Panc1 (cell line): ENCODE results near the gene KCNAB1. TPM values are rescaled to one million over a fixed set of nuclear protein-coding genes. Genes with fewer than 3 reads are reported as not detected.
"Not testable (repeated sequence)": the region's sequence is repeated elsewhere in the genome, so short reads cannot be mapped to it uniquely, and the experiment has no call there.

Experiments
- ATAC-seq: fragments of 200-7000 bp; cut with Tn5 transposase; 2 replicates; pipeline ENCODE4 v1.9.1; 2020; ENCODE audit warnings: mild to moderate bottlenecking, moderate library complexity
- Bru-seq: library from RNA; stranded (reverse); fragments of 400-500 nt; gene quantifications from one replicate; lab custom pipeline; 2021; lab: Mats Ljungman, UMichigan
- BruChase-seq, 2 experiments: library from RNA; stranded (reverse); fragments of 400-500 nt; gene quantifications; one replicate each; lab custom pipeline; 2021; lab: Mats Ljungman, UMichigan
- BruUV-seq: library from RNA; stranded (reverse); fragments of 400-500 nt; replicated peaks from 2 replicates; lab custom pipeline; 2021; lab: Mats Ljungman, UMichigan
- CTCF ChIA-PET: fragments of 300-600 bp; sonication (Branson Sonifier 250); formaldehyde crosslinking; loops from one replicate; lab custom pipeline; 2022; ENCODE audit warnings: antibody characterized with exemption; lab: Charles Lee
- POLR2A ChIA-PET: fragments of 300-600 bp; sonication (Branson Sonifier 250); formaldehyde crosslinking; loops from one replicate; lab custom pipeline; 2022; ENCODE audit warnings: antibody characterized with exemption; lab: Charles Lee
- DNase-seq: peaks from one replicate; pipeline ENCODE4 v3.0.0-alpha.2; 2010; ENCODE audit warnings: low read depth, low spot score
- H3K27ac ChIP-seq: 2 replicates; pipeline ENCODE4 v1.5.1; 2011; ENCODE audit warnings: mild to moderate bottlenecking, low read length, inconsistent platforms
- H3K27me3 ChIP-seq: fragments of 200-500 bp; sonication (Bioruptor generic); 2 replicates; pipeline ENCODE4 v1.6.0; 2014; ENCODE audit warnings: low read length, inconsistent platforms; ENCODE audit not compliant: control insufficient read depth, insufficient read depth
- H3K36me3 ChIP-seq: fragments of 200-500 bp; sonication (Bioruptor generic); 2 replicates; pipeline ENCODE4 v1.5.1; 2014; ENCODE audit warnings: inconsistent platforms, mild to moderate bottlenecking, low read length, moderate library complexity; ENCODE audit not compliant: control insufficient read depth, insufficient read depth
- H3K4me1 ChIP-seq: 2 replicates; pipeline ENCODE4 v1.5.1; 2011; ENCODE audit warnings: inconsistent platforms, mild to moderate bottlenecking, low read length, moderate library complexity; ENCODE audit not compliant: control insufficient read depth, insufficient read depth
- H3K4me3 ChIP-seq, 2 experiments: 2 replicates each; pipeline ENCODE4 v1.5.1; 2011 to 2012; ENCODE audit warnings: low read depth in 2 of 2, low read length in 2 of 2, mild to moderate bottlenecking in 2 of 2, inconsistent platforms in 1 of 2, moderate library complexity in 1 of 2
- H3K9me3 ChIP-seq: fragments of 200-500 bp; sonication (Bioruptor generic); 2 replicates; pipeline ENCODE4 v1.5.1; 2014; ENCODE audit warnings: low read depth, mild to moderate bottlenecking, inconsistent platforms, low read length, moderate library complexity; ENCODE audit not compliant: control insufficient read depth, insufficient read depth
- CTCF ChIP-seq: fragments of 450-650 bp; IDR thresholded peaks from 2 replicates; pipeline ENCODE4 v1.5.1; 2017; ENCODE audit warnings: mild to moderate bottlenecking
- POLR2AphosphoS5 ChIP-seq: IDR thresholded peaks from 2 replicates; pipeline ENCODE4 v1.6.1; 2012; ENCODE audit warnings: mild to moderate bottlenecking, low read depth, low read length, moderate library complexity
- SIN3A ChIP-seq: IDR thresholded peaks from 2 replicates; pipeline ENCODE4 v1.6.1; 2012; ENCODE audit warnings: low read depth, mild to moderate bottlenecking, low read length, moderate library complexity, borderline replicate concordance; ENCODE audit not compliant: insufficient read depth
- TCF7L2 ChIP-seq: IDR thresholded peaks from 2 replicates; pipeline ENCODE4 v1.6.1; 2011; ENCODE audit warnings: mild to moderate bottlenecking, low read depth, low read length, inconsistent platforms
- in situ Hi-C: cut with HindIII; loops from 2 replicates; pipeline ENCODE4 v1.10.0; 2016; ENCODE audit warnings: low sequenced_read_pairs, low pct_unique_long_range_greater_than_20kb
- intact Hi-C: fragments of 100-400 bp; cut with micrococcal nuclease; formaldehyde crosslinking; loops from one replicate; pipeline ENCODE4 v1.10.0; 2022; ENCODE audit not compliant: unreplicated experiment
- long read RNA-seq: library from polyadenylated mRNA; unstranded; transcript quantifications from one replicate; pipeline ENCODE4 v2.0.0, GENCODE V29; 2021; ENCODE audit not compliant: unreplicated experiment
- polyA plus RNA-seq: library from polyadenylated mRNA; unstranded; fragments of >200 nt; gene quantifications from one replicate; pipeline ENCODE4 v1.2.1, GENCODE V29; 2012; ENCODE audit warnings: missing spikeins; ENCODE audit not compliant: insufficient read length
- total RNA-seq: library from RNA; stranded (reverse); gene quantifications from one replicate; pipeline ENCODE4 v1.2.1, GENCODE V29; 2021; ENCODE audit not compliant: unreplicated experiment
- TF ChIP-seq, protein P1 (sequence below), 2 experiments: IDR thresholded peaks; 2 replicates each; pipeline ENCODE4 v1.6.1; 2011 to 2012; ENCODE audit warnings: low read depth in 2 of 2, control low read depth in 1 of 2, low read length in 1 of 2, mild to moderate bottlenecking in 1 of 2, moderate library complexity in 1 of 2; ENCODE audit not compliant: insufficient read depth in 1 of 2

KCNAB1 gene
- total RNA-seq (not detected), Bru-seq, nascent RNA (percentile 4 among the genes with signal in this experiment), BruChase-seq, experiment 1, labeled RNA remaining after a 2-hour chase (percentile 8 among the genes with signal in this experiment), BruChase-seq, experiment 2, labeled RNA remaining after a 6-hour chase (percentile 5 among the genes with signal in this experiment)
- polyA plus RNA-seq, result not detected
- long read RNA-seq, partial matches to known transcripts, result 0 of 23 reads
- long read RNA-seq, other reads (novel, unspliced or antisense), result 23 of 23 reads

DNA sequence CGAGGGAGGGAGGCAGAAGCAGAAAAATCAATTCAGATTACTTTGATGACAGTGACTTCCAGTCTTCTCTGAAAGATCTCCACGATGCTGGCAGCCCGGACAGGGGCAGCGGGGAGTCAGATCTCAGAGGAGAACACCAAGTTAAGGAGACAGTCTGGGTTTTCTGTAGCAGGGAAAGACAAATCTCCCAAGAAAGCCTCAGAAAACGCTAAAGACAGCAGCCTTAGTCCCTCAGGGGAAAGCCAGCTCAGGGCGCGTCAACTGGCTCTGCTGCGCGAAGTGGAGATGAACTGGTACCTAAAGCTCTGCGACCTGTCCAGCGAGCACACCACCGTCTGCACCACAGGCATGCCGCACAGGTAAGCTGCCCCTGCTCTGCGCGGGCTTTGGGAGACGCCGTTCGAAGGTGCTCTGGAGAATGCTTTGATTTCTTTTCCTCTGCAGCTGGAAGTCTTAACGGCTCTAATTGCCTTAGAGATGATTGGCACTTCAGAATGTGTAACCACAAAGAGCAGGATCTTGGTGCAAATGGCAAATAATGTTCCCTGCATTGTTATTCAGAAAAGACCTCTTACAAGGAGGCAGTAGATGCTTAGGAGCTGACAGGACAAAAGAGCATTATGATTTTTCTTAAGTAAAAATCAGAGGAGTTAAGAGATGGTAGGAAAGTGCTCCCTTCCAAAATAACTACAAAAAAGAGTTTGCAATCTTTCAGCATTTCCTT lies at the start of gene KCNAB1:
KCNAB1 (plus strand) TSS at position 51 of the 724 bp plus-strand sequence.
- Histone ChIP-seq H3K9me3 (no peaks in the 10 kb centered on the region), H3K36me3 (no peaks in the 10 kb centered on the region), H3K27ac (no peak within 1 kb of the TSS), H3K4me3 (no peak within 1 kb of the TSS), H3K4me1 (no peaks in the 10 kb centered on the region), H3K27me3 (peaks cover 3% of the 10 kb centered on the region; the same call in 1 of the 2 replicates)
- ChIA-PET POLR2A (no interaction called here), CTCF (no interaction called here)
- intact Hi-C loops (no loop called here), in situ Hi-C loops (no loop called here)
- TF ChIP-seq, protein P1, sequence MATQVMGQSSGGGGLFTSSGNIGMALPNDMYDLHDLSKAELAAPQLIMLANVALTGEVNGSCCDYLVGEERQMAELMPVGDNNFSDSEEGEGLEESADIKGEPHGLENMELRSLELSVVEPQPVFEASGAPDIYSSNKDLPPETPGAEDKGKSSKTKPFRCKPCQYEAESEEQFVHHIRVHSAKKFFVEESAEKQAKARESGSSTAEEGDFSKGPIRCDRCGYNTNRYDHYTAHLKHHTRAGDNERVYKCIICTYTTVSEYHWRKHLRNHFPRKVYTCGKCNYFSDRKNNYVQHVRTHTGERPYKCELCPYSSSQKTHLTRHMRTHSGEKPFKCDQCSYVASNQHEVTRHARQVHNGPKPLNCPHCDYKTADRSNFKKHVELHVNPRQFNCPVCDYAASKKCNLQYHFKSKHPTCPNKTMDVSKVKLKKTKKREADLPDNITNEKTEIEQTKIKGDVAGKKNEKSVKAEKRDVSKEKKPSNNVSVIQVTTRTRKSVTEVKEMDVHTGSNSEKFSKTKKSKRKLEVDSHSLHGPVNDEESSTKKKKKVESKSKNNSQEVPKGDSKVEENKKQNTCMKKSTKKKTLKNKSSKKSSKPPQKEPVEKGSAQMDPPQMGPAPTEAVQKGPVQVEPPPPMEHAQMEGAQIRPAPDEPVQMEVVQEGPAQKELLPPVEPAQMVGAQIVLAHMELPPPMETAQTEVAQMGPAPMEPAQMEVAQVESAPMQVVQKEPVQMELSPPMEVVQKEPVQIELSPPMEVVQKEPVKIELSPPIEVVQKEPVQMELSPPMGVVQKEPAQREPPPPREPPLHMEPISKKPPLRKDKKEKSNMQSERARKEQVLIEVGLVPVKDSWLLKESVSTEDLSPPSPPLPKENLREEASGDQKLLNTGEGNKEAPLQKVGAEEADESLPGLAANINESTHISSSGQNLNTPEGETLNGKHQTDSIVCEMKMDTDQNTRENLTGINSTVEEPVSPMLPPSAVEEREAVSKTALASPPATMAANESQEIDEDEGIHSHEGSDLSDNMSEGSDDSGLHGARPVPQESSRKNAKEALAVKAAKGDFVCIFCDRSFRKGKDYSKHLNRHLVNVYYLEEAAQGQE (IDR thresholded peaks at IDR 0.05; ENCODE audit: insufficient read depth in 1 of 2, low read depth in 2 of 2, low read length in 1 of 2), result no peak
- TF ChIP-seq POLR2AphosphoS5 (no peak), SIN3A (no peak), TCF7L2 (no peak), CTCF (no peak)
- ATAC-seq (0 out of 2 replicates have a peak, but pooled peaks have one; percentile 51), DNase-seq (no peak)
- BruUV-seq, result no TSS peak

DNA sequence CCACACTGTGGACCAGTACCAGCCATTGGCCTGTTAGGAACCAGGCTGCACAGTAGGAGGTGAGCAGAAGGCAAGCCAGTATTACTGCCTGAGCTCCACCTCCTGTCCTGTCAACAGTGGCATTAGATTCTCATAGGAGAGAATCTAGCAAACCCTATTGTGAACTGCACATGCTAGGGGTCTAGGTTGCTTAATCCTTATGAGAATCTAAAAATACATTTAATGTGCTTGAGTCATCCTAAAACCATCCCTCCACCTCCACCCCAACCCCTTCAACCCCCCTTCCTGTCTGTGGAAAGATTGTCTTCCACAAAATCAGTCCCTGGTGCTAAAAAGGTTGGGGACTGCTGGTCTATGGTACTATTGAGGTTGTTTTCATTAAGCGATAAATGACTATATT lies 49.3 kb upstream of the KCNAB1 start:
- in situ Hi-C loops, result no loop called here
- no peak for ATAC-seq
- ChIA-PET CTCF (interaction anchor here (1.0 kb wide), 1 partner anchor 264 kb away, joined by 3 read pairs; no protein-coding TSS in a partner anchor), POLR2A (no interaction called here)
- Histone ChIP-seq H3K4me3 (no peak overlapping the region), H3K27me3 (no peaks in the 10 kb centered on the region), H3K9me3 (no peaks in the 10 kb centered on the region), H3K4me1 (no peaks in the 10 kb centered on the region), H3K36me3 (no peaks in the 10 kb centered on the region), H3K27ac (no peak overlapping the region)
- no TSS peak for BruUV-seq
- TF ChIP-seq POLR2AphosphoS5 (no peak), TCF7L2 (no peak), CTCF (no peak), SIN3A (no peak)
- TF ChIP-seq, protein P1 (IDR thresholded peaks at IDR 0.05; ENCODE audit: insufficient read depth in 1 of 2, low read depth in 2 of 2, low read length in 1 of 2), result no peak
- no peak for DNase-seq
- intact Hi-C loops, result no loop called here

DNA sequence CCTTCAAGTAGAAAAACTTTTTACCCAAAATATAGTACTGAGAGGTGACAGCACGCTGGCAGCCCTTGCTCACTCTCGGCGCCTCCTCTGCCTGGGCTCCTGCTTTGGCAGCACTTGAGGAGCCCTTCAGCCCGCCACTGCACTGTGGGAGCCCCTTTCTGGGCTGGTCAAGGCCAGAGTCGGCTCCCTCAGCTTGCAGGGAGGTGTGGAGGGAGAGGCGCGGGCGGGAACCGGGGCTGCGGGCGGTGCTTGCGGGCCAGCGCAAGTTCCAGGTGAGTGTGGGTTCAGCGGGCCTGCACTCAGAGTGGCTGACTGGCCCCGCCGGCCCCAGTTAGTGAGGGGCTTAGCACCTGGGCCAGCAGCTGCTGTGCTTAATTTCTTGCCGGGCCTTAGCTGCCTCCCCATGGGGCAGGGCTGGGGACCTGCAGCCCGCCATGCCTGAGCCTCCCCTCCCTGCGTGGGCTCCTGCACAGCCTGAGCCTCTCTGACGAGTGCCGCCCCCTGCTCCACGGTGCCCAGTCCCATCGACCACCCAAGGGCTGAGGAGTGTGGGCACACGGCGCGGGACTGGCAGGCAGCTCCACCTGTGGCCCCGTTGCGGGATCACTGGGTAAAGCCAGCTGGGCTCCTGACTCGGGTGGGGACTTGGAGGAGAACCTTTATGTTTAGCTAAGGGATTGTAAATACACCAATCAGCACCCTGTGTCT lies 47.3 kb upstream of the KCNAB1 start:
- not testable (repeated sequence) for H3K27me3 ChIP-seq

More for the DNA sequence above, 47.3 kb upstream of the KCNAB1 start:
- BruUV-seq, H3K27ac ChIP-seq, H3K9me3 ChIP-seq, ATAC-seq, H3K4me1 ChIP-seq, in situ Hi-C loops, DNase-seq, H3K4me3 ChIP-seq, POLR2A ChIA-PET, H3K36me3 ChIP-seq, intact Hi-C loops: not testable (repeated sequence)
- CTCF ChIA-PET, result interaction anchor here (0.7 kb wide), 1 partner anchor 64 kb away, joined by 3 read pairs; no protein-coding TSS in a partner anchor
